ENCODE measurements around the gene GPRC5B.

Gene GPRC5B

GRCh38 chr16:19810817-19811731 is 73.6 kb downstream of the GPRC5B start:
- no peak for DNase-seq (ENCODE audit: low spot score)

GRCh38 chr16:19809693-19810092 is 75.0 kb downstream of the GPRC5B start:
- DNase-seq (ENCODE audit: low spot score) = no peak

GRCh38 chr16:19809121-19809635 is 75.5 kb downstream of the GPRC5B start:
- no peak for DNase-seq (ENCODE audit: low spot score)

GRCh38 chr16:19808061-19808641 is 76.5 kb downstream of the GPRC5B start:
- DNase-seq (ENCODE audit: low spot score) = no peak

All from hematopoietic multipotent progenitor cell treated with erythropoietin and hydrocortisone succinate and interleukin-3 and kit ligand, for 15 days (in vitro differentiated cells).